ENCODE measurements around the gene CDH13.

The CDH13 gene

GRCh38 chr16:82598771-82599170, 28.0 kb upstream of the CDH13 start (continued):
- TF ChIP-seq ZNF16 (tag by site-specific recombination; IDR thresholded peaks at IDR 0.05; ENCODE audit: low read depth) = no peak
- TF ChIP-seq ZBTB7A (tag by site-specific recombination; IDR thresholded peaks at IDR 0.05; ENCODE audit: low read depth) = no peak
- no peak for TF ChIP-seq ZNF747 (tag by site-specific recombination; IDR thresholded peaks at IDR 0.05)
- no peak for TF ChIP-seq ZNF488 (tag by site-specific recombination; IDR thresholded peaks at IDR 0.05)
- no peak for TF ChIP-seq ZNF404 (tag by site-specific recombination; IDR thresholded peaks at IDR 0.05)
- no peak for TF ChIP-seq HOXC10 (CRISPR knock-in tag; IDR thresholded peaks at IDR 0.05)
- TF ChIP-seq, protein P1, sequence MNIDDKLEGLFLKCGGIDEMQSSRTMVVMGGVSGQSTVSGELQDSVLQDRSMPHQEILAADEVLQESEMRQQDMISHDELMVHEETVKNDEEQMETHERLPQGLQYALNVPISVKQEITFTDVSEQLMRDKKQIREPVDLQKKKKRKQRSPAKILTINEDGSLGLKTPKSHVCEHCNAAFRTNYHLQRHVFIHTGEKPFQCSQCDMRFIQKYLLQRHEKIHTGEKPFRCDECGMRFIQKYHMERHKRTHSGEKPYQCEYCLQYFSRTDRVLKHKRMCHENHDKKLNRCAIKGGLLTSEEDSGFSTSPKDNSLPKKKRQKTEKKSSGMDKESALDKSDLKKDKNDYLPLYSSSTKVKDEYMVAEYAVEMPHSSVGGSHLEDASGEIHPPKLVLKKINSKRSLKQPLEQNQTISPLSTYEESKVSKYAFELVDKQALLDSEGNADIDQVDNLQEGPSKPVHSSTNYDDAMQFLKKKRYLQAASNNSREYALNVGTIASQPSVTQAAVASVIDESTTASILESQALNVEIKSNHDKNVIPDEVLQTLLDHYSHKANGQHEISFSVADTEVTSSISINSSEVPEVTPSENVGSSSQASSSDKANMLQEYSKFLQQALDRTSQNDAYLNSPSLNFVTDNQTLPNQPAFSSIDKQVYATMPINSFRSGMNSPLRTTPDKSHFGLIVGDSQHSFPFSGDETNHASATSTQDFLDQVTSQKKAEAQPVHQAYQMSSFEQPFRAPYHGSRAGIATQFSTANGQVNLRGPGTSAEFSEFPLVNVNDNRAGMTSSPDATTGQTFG (tag by site-specific recombination; IDR thresholded peaks at IDR 0.05; ENCODE audit: borderline replicate concordance) = no peak

GRCh38 chr16:82601989-82602640, 24.7 kb upstream of the CDH13 start:
- TF ChIP-seq ZNF18 (tag by site-specific recombination; IDR thresholded peaks at IDR 0.05) (no peak), ZNF792 (tag by site-specific recombination; IDR thresholded peaks at IDR 0.05) (no peak), ZFP3 (tag by site-specific recombination; IDR thresholded peaks at IDR 0.05; ENCODE audit: low read depth) (no peak), GLI4 (tag by site-specific recombination; IDR thresholded peaks at IDR 0.05) (no peak), ZNF155 (tag by site-specific recombination; IDR thresholded peaks at IDR 0.05) (no peak), MZF1 (tag by site-specific recombination; IDR thresholded peaks at IDR 0.05; ENCODE audit: borderline replicate concordance) (no peak), KLF1 (tag by site-specific recombination; IDR thresholded peaks at IDR 0.05) (no peak), TRIM28 (IDR thresholded peaks at IDR 0.05; ENCODE audit: borderline replicate concordance, low read length) (no peak), SCRT2 (tag by site-specific recombination; IDR thresholded peaks at IDR 0.05) (no peak)
- TF ChIP-seq, protein P2, sequence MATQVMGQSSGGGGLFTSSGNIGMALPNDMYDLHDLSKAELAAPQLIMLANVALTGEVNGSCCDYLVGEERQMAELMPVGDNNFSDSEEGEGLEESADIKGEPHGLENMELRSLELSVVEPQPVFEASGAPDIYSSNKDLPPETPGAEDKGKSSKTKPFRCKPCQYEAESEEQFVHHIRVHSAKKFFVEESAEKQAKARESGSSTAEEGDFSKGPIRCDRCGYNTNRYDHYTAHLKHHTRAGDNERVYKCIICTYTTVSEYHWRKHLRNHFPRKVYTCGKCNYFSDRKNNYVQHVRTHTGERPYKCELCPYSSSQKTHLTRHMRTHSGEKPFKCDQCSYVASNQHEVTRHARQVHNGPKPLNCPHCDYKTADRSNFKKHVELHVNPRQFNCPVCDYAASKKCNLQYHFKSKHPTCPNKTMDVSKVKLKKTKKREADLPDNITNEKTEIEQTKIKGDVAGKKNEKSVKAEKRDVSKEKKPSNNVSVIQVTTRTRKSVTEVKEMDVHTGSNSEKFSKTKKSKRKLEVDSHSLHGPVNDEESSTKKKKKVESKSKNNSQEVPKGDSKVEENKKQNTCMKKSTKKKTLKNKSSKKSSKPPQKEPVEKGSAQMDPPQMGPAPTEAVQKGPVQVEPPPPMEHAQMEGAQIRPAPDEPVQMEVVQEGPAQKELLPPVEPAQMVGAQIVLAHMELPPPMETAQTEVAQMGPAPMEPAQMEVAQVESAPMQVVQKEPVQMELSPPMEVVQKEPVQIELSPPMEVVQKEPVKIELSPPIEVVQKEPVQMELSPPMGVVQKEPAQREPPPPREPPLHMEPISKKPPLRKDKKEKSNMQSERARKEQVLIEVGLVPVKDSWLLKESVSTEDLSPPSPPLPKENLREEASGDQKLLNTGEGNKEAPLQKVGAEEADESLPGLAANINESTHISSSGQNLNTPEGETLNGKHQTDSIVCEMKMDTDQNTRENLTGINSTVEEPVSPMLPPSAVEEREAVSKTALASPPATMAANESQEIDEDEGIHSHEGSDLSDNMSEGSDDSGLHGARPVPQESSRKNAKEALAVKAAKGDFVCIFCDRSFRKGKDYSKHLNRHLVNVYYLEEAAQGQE (tag by site-specific recombination; IDR thresholded peaks at IDR 0.05) = no peak
- H3K9me3 ChIP-seq (ENCODE audit: control insufficient read depth, insufficient read depth, low read depth, low read length) = no peaks in the 10 kb centered on the region
- CTCF ChIA-PET = interaction anchor here (1.6 to 2.3 kb wide), 2 partner anchors 11 to 37 kb away, joined by 4 to 11 read pairs; no protein-coding TSS in a partner anchor
- POLR2A ChIA-PET = no interaction called here
- H3K4me1 ChIP-seq (ENCODE audit: control insufficient read depth, insufficient read depth, low read length) = no peaks in the 10 kb centered on the region
- H3K36me3 ChIP-seq (ENCODE audit: control insufficient read depth in 2 of 2, insufficient read depth in 1 of 2, low read length in 2 of 2) = no peaks in the 10 kb centered on the region
- no peak overlapping the region for H3K27ac ChIP-seq (ENCODE audit: extremely low read depth, low read depth, low read length)
- H3K4me3 ChIP-seq (ENCODE audit: low read depth, low read length) = no peak overlapping the region

All from HEK293 (cell line).